HepG2 (cell line): ENCODE results near the gene WDR59. TPM values are rescaled to one million over a fixed set of nuclear protein-coding genes. Genes with fewer than 3 reads are reported as not detected.
A peak's percentile ranks its signal among the peaks of the same experiment; 100 is the strongest.

ENCODE experiments used
- ADNP ChIP-seq: sonication (generic); formaldehyde crosslinking; IDR thresholded peaks from 2 replicates; pipeline ENCODE4 v1.4.0; 2020; ENCODE audit warnings: missing genetic modification reagents
- HMGA1 ChIP-seq: sonication (generic); formaldehyde crosslinking; conservative IDR thresholded peaks from 2 replicates; pipeline ENCODE4 v1.4.0; 2020; ENCODE audit warnings: missing genetic modification reagents
- KDM5B ChIP-seq: sonication (generic); formaldehyde crosslinking; IDR thresholded peaks from 2 replicates; pipeline ENCODE4 v1.4.0; 2020; ENCODE audit warnings: missing genetic modification reagents, mild to moderate bottlenecking, borderline replicate concordance
- MED13 ChIP-seq: sonication (generic); formaldehyde crosslinking; IDR thresholded peaks from 2 replicates; pipeline ENCODE4 v1.5.0; 2020; ENCODE audit warnings: missing genetic modification reagents
- NFKB2 ChIP-seq: sonication (generic); formaldehyde crosslinking; IDR thresholded peaks from 2 replicates; pipeline ENCODE4 v1.4.0; 2020; ENCODE audit warnings: missing genetic modification reagents, borderline replicate concordance
- NFYC ChIP-seq: IDR thresholded peaks from 2 replicates; pipeline ENCODE4 v1.6.1; 2016; ENCODE audit warnings: missing genetic modification reagents, missing compliant biosample characterization
- PAX8 ChIP-seq: sonication (generic); formaldehyde crosslinking; IDR thresholded peaks from 2 replicates; pipeline ENCODE4 v1.8.0; 2022; ENCODE audit warnings: mild to moderate bottlenecking, missing genetic modification reagents, borderline replicate concordance
- PRPF4 ChIP-seq: fragments of 200-400 bp; formaldehyde crosslinking; IDR thresholded peaks from 2 replicates; pipeline ENCODE4 v1.6.1; 2016; ENCODE audit warnings: low read length, low read depth; ENCODE audit not compliant: poor library complexity, severe bottlenecking
- REL ChIP-seq: sonication (generic); formaldehyde crosslinking; conservative IDR thresholded peaks from 2 replicates; pipeline ENCODE4 v1.8.0; 2022; ENCODE audit warnings: mild to moderate bottlenecking, missing genetic modification reagents, moderate library complexity
- SAFB2 ChIP-seq: sonication (generic); formaldehyde crosslinking; IDR thresholded peaks from 2 replicates; pipeline ENCODE4 v1.5.1; 2020; ENCODE audit warnings: missing genetic modification reagents, low read depth, mild to moderate bottlenecking, borderline replicate concordance
- SNAPC2 ChIP-seq: sonication (generic); formaldehyde crosslinking; IDR thresholded peaks from 2 replicates; pipeline ENCODE4 v1.8.1; 2022; ENCODE audit warnings: mild to moderate bottlenecking, missing genetic modification reagents
- ZNF672 ChIP-seq: sonication (generic); formaldehyde crosslinking; IDR thresholded peaks from 2 replicates; pipeline ENCODE4 v1.8.1; 2022; ENCODE audit warnings: missing genetic modification reagents
- ZNF772 ChIP-seq: sonication (generic); formaldehyde crosslinking; IDR thresholded peaks from 2 replicates; pipeline ENCODE4 v1.5.0; 2020; ENCODE audit warnings: mild to moderate bottlenecking, missing genetic modification reagents
- ZNF777 ChIP-seq: sonication (generic); formaldehyde crosslinking; IDR thresholded peaks from 2 replicates; pipeline ENCODE4 v1.4.0; 2020; ENCODE audit warnings: missing genetic modification reagents
- polyA plus RNA-seq, 8 experiments: library from polyadenylated mRNA; depleted of rRNA in 3 of 8; stranded (reverse) in 7 of 8; unstranded in 1 of 8; fragments of >200 nt; fragmentation: Illumina TruSeq in 4 of 8; extraction: Trizol in 4 of 8; gene quantifications; 2 replicates each; pipeline versions ENCODE4 v1.2.1 to v1.2.3, GENCODE V29; 2011 to 2016; ENCODE audit warnings: low read depth in 4 of 8, missing spikeins in 1 of 8, mixed read lengths in 1 of 8; ENCODE audit not compliant: insufficient read depth in 1 of 8
- total RNA-seq, 5 experiments: library from RNA; depleted of rRNA; stranded (reverse); fragments of >200 nt; fragmentation: Illumina TruSeq; extraction: Trizol; gene quantifications; 2 replicates each; pipeline ENCODE4 v1.2.3, GENCODE V29; 2016; ENCODE audit warnings: low read depth in 1 of 5
- TF ChIP-seq, protein P1 (sequence below): sonication (generic); formaldehyde crosslinking; IDR thresholded peaks from 2 replicates; pipeline ENCODE4 v1.4.0; 2020; ENCODE audit warnings: missing genetic modification reagents
- TF ChIP-seq, protein P2 (sequence below): sonication (generic); formaldehyde crosslinking; IDR thresholded peaks from 2 replicates; pipeline ENCODE4 v1.8.1; 2023; ENCODE audit warnings: mild to moderate bottlenecking, missing genetic modification reagents, borderline replicate concordance
- TF ChIP-seq, protein P3 (sequence below): sonication (generic); formaldehyde crosslinking; conservative IDR thresholded peaks from 2 replicates; pipeline ENCODE4 v1.4.0; 2020; ENCODE audit warnings: mild to moderate bottlenecking, missing genetic modification reagents, moderate library complexity
- TF ChIP-seq, protein P4 (sequence below): sonication (generic); formaldehyde crosslinking; IDR thresholded peaks from 2 replicates; pipeline ENCODE4 v1.8.1; 2022; ENCODE audit warnings: mild to moderate bottlenecking, missing genetic modification reagents
- TF ChIP-seq, protein P5 (sequence below): IDR thresholded peaks from 2 replicates; pipeline ENCODE4 v1.6.1; 2016; ENCODE audit warnings: mild to moderate bottlenecking, missing biosample characterization, missing genetic modification reagents
- TF ChIP-seq, protein P6 (sequence below): sonication (generic); formaldehyde crosslinking; IDR thresholded peaks from 2 replicates; pipeline ENCODE4 v1.4.0; 2020; ENCODE audit warnings: missing genetic modification reagents

Gene WDR59
- total and polyA plus RNA-seq, 2 of the 13 experiments (the other 11 are each of a cell fraction or from before 2014, with no cell fraction given), result 65.2 to 306 TPM

DNA sequence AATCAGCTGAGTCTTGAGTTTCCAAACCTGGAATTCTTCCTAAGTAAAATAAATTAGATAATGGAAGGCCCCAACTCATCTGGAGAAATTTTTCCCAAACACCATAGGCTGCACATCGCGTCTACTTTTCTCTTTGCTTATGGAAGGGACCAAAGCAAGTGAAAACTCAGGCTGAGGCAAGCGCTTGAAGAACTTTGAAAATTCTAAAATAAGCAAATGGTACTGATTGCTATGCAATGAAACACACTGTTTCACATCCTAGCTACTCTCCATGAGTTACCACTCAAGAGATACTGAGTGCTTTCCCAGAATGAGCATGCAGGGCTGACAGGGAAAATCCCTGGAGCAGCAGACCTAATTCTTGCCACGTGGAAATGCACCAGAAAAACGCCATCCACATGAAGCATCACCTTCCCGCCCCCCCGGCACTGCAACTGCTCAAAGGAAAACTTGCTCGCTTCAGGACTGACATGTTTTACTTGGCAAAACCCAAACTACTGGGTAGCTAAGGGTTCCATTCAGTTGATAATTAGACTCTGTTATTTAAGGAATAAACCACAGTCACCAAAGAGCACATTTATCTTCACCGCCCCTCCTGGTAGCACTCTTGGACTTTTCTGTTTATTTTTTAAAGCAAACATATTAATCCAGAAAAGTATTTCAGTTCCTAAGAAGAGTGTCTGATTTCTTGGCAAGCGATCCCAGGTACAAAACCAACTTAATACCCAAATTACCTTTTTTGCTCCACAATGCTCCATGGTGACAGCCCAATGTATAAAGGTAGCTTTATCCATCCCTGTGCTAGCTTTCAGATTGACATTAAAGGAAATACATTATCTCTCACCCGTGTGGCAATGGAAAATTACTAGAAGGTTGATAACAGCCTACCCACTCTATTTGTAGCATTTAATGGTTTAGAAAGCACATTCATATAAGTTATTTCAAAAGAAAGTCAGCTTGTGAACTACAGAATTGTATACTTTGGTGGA is 62.5 kb downstream of the WDR59 start (continued):
- no peak for TF ChIP-seq REL (CRISPR knock-in tag)
- TF ChIP-seq, protein P1, sequence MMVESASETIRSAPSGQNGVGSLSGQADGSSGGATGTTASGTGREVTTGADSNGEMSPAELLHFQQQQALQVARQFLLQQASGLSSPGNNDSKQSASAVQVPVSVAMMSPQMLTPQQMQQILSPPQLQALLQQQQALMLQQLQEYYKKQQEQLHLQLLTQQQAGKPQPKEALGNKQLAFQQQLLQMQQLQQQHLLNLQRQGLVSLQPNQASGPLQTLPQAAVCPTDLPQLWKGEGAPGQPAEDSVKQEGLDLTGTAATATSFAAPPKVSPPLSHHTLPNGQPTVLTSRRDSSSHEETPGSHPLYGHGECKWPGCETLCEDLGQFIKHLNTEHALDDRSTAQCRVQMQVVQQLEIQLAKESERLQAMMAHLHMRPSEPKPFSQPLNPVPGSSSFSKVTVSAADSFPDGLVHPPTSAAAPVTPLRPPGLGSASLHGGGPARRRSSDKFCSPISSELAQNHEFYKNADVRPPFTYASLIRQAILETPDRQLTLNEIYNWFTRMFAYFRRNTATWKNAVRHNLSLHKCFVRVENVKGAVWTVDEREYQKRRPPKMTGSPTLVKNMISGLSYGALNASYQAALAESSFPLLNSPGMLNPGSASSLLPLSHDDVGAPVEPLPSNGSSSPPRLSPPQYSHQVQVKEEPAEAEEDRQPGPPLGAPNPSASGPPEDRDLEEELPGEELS (CRISPR knock-in tag), result peak; percentile 67
- no peak for TF ChIP-seq PRPF4
- TF ChIP-seq, protein P2, sequence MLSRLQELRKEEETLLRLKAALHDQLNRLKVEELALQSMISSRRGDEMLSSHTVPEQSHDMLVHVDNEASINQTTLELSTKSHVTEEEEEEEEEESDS (CRISPR knock-in tag), result no peak
- TF ChIP-seq SNAPC2, result no peak
- TF ChIP-seq ZNF772 (CRISPR knock-in tag), result no peak
- TF ChIP-seq ZNF672 (CRISPR knock-in tag), result no peak
- TF ChIP-seq HMGA1, result no peak
- TF ChIP-seq, protein P3, sequence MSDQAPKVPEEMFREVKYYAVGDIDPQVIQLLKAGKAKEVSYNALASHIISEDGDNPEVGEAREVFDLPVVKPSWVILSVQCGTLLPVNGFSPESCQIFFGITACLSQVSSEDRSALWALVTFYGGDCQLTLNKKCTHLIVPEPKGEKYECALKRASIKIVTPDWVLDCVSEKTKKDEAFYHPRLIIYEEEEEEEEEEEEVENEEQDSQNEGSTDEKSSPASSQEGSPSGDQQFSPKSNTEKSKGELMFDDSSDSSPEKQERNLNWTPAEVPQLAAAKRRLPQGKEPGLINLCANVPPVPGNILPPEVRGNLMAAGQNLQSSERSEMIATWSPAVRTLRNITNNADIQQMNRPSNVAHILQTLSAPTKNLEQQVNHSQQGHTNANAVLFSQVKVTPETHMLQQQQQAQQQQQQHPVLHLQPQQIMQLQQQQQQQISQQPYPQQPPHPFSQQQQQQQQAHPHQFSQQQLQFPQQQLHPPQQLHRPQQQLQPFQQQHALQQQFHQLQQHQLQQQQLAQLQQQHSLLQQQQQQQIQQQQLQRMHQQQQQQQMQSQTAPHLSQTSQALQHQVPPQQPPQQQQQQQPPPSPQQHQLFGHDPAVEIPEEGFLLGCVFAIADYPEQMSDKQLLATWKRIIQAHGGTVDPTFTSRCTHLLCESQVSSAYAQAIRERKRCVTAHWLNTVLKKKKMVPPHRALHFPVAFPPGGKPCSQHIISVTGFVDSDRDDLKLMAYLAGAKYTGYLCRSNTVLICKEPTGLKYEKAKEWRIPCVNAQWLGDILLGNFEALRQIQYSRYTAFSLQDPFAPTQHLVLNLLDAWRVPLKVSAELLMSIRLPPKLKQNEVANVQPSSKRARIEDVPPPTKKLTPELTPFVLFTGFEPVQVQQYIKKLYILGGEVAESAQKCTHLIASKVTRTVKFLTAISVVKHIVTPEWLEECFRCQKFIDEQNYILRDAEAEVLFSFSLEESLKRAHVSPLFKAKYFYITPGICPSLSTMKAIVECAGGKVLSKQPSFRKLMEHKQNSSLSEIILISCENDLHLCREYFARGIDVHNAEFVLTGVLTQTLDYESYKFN (CRISPR knock-in tag), result peak; percentile 81
- TF ChIP-seq, protein P4, sequence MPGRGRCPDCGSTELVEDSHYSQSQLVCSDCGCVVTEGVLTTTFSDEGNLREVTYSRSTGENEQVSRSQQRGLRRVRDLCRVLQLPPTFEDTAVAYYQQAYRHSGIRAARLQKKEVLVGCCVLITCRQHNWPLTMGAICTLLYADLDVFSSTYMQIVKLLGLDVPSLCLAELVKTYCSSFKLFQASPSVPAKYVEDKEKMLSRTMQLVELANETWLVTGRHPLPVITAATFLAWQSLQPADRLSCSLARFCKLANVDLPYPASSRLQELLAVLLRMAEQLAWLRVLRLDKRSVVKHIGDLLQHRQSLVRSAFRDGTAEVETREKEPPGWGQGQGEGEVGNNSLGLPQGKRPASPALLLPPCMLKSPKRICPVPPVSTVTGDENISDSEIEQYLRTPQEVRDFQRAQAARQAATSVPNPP (CRISPR knock-in tag), result no peak
- TF ChIP-seq ADNP (CRISPR knock-in tag), result no peak
- TF ChIP-seq, protein P5, sequence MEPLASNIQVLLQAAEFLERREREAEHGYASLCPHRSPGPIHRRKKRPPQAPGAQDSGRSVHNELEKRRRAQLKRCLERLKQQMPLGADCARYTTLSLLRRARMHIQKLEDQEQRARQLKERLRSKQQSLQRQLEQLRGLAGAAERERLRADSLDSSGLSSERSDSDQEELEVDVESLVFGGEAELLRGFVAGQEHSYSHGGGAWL (CRISPR knock-in tag), result peak; percentile 39; the same call in 1 of the 2 replicates
- 0 out of 2 replicates have a peak, but pooled peaks have one; percentile 58 for TF ChIP-seq MED13 (CRISPR knock-in tag)
- TF ChIP-seq ZNF777 (CRISPR knock-in tag), result no peak
- TF ChIP-seq, protein P6, sequence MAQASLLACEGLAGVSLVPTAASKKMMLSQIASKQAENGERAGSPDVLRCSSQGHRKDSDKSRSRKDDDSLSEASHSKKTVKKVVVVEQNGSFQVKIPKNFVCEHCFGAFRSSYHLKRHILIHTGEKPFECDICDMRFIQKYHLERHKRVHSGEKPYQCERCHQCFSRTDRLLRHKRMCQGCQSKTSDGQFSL, result peak; percentile 58; the same call in 1 of the 2 replicates
- TF ChIP-seq PAX8 (CRISPR knock-in tag), result no peak
- no peak for TF ChIP-seq NFYC (CRISPR knock-in tag)
- TF ChIP-seq NFKB2 (CRISPR knock-in tag), result no peak
- 0 out of 2 replicates have a peak, but pooled peaks have one; percentile 49 for TF ChIP-seq SAFB2 (CRISPR knock-in tag)
- TF ChIP-seq KDM5B (CRISPR knock-in tag), result 0 out of 2 replicates have a peak, but pooled peaks have one; percentile 57
